Measurements from ENCODE around the gene ELMO1.
A peak's percentile ranks its signal among the peaks of the same experiment; 100 is the strongest.

The ELMO1 gene, protein sequence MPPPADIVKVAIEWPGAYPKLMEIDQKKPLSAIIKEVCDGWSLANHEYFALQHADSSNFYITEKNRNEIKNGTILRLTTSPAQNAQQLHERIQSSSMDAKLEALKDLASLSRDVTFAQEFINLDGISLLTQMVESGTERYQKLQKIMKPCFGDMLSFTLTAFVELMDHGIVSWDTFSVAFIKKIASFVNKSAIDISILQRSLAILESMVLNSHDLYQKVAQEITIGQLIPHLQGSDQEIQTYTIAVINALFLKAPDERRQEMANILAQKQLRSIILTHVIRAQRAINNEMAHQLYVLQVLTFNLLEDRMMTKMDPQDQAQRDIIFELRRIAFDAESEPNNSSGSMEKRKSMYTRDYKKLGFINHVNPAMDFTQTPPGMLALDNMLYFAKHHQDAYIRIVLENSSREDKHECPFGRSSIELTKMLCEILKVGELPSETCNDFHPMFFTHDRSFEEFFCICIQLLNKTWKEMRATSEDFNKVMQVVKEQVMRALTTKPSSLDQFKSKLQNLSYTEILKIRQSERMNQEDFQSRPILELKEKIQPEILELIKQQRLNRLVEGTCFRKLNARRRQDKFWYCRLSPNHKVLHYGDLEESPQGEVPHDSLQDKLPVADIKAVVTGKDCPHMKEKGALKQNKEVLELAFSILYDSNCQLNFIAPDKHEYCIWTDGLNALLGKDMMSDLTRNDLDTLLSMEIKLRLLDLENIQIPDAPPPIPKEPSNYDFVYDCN

GRCh38 chr7:37448636-37449361, at the start of gene ELMO1:
ELMO1 (minus strand) TSS chr7:37448864; CDS start chr7:37342690, 106,174 bp downstream.
- peak; percentile 77 for DNase-seq

GRCh38 chr7:37497576-37497975, 48.9 kb upstream of the ELMO1 start:
- DNase-seq, result no peak

DNA sequence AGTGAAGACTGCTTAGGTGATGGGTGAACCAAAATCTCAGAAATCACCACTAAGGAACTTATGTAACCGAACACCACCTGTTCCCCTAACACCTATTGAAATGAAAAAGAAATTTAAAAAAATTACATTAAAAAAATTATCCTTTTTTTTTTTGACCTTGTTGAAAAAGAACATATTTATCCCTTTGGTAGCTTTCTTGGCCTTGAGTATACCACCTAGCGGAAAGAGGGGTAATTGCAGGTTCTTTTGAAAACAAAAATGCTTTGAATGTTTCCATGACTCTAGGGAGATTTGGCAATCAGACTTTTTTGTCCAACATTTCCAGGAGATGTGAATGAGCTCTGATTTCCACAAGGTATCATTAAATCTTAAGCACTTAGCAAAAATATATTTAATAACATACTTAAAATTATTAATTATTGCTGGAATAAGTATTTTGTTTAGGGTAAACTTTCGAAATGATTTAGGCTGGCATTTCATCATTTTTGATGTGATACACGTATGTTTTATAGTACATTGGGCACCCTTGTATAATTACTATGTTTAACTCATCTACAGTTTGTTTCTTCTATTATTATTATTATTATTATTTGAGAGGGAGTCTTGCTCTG, 47.0 kb upstream of the ELMO1 start:
- DNase-seq, result peak; percentile 29

DNA sequence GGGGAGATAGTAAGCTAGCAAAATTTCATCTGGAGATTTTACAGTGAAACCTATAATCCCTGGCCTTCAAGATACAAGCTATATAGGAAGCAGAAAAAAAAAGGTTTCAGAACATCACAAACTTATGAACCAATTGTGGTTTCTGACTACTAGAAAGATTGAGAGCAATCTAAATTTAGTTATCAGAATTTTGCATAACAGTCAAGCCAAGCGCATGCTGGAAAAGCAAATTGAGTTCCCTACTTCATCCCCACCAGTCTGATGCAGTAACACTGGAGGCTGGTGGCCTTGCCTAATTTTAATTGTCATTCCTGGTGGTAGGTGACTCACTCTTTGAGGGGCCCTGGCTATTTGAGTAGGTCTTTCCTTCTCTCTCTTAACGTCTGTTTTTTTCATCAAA, 46.3 kb upstream of the ELMO1 start:
- no peak for DNase-seq

- no peak for DNase-seq
Observed at GRCh38 chr7:37493810-37494209, 45.1 kb upstream of the ELMO1 start.

DNA sequence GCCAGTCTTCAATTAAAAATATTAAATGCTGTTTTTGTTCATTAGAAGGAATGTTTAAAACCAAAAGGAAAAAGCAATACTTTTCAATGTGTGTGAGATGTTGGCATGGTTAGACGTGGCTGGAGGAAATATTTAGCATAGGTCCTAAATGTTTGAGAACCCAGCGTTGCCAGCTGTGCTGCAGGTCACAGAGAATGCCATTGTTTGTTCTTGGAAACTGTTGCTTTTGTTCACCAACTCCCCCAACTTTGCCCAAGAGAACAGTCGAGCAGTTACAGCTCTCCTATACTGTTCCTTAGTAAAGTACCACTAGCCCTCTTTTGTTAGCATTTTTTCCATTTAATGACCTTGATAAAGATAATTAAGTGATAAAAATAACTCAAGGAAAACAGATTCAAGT, 44.5 kb upstream of the ELMO1 start:
- DNase-seq, result no peak

DNA sequence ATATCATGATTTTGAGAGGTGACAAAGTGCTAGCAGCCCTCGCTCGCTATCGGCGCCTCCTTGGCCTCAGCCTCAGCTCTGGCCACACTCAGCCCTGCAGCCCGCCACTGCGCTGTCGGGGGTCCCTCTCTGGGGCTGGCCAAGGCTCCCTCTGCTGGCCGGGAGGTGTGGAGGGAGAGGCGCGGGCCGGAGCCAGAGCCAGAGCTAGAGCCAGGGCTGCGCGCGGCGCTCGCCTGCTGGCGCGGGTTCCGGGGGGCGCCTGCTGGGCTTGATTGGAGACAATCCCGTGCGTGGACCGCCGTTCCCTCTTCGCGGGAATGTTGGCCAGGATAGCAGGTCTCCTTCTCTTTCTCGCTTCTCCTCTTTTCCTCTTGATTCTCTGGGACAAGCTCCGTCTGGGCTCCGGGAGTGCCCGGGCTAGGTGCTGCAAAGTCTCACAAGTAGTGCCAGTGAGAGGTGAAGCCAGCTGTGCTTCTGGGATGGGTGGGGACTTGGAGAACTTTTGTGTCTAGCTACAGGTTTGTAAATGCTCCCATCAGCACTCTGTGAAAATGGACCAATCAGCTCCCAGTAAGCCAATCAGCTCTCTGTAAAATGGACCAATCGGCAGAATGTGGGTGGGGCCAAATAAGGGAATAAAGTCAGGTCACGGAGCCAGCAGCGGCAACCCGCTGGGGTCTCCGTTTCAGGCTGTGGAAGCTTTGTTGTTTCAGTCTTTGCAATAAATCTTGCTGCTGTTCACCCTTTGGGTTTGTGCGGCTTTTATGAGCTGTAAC, 43.4 kb upstream of the ELMO1 start:
- no peak for DNase-seq

DNA sequence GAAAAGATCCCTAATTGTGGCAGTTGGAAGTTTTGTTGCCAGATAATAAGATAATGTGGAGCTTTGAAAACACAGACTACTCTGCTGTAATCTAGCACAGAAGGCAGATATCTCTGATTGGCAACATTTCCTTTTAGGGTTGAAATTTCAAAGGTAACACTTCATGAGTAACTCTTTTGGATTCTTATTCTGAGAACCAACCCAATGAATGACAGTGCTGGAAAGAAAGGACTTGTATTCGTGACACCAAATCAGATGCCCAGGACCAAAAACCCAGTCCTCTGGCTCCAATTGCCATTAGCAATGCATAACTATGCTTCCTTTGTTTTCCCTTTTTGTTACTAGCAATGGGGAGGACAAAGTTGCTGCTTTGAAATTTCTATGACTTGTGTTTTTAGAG, 41.0 kb upstream of the ELMO1 start:
- no peak for DNase-seq

DNA sequence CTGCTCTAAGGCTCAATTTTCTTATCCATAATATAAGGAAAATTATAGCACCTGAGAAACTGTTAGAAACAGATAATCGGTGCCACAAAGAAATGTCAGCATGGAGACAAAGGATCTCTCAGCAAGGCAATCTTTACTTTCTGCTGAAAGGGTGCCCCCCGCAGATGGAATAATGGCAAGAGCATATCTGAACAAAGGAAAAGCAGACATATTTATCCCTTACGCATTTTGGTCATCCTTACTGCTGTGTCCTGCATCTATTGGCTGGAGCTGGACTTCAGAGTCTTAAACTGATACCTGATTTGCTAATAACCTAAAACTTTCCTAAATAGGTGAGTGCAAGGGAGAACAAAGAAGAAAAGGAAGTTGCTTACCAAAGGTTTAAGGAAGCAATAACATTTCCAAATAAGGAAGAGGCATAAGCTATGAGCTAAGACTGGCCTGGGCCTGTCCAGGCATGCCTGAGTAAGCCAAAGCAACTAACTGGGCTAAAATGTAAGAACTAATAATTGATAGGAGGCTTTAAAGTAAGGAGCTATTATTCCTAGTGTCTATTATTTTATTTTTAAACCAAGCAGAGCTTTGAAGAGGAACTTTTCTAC, 39.6 kb upstream of the ELMO1 start:
- DNase-seq, result no peak

DNA sequence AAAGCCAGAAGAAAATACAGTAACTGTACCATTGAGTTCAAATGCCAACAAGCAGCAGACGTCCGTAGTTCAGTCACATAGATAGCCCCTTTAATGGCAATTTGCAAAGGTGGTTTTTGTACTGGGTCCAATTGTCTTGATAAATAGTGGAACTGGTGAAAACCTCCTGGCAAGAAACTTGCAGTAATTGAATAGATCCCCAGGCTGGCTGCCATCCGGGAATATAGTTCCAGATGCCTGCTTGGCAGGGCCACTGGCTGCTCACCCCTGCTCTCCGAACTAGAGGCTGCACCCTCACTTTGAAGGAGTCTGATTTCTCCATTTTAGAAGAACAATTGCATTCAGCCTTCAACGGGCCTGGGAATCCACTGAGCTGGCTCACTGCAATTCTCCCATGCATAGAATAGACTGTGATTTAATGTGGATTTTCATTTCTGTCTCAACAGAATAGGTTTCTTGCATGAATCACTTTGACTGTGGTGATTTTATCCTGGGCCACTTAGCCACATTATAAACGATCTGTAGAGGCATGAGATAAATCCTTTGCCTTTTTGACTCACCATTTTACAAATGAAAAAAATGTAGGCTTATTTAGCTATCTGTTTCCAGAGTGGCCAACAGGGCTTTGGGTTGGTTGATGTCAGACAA, 35.9 kb upstream of the ELMO1 start:
- no peak for DNase-seq

DNA sequence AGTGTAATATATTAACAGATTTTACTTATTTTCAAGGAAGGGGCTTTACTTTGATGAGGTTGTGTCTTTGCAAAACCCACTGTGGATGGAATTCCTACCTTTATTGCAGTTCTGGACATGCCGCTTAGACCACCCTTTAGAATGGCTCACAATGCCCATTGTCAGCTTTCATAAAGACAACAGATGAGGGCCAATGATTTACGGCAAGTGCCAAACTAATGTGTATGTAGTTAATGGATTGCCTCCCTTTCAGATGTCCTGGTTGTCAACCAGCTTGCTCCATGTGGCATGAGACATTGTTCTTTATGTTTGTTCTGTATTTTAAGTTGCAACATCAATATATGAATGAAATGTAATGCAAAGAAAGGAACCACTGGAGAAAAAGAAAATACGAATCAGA, 35.0 kb upstream of the ELMO1 start:
- no peak for DNase-seq

DNA sequence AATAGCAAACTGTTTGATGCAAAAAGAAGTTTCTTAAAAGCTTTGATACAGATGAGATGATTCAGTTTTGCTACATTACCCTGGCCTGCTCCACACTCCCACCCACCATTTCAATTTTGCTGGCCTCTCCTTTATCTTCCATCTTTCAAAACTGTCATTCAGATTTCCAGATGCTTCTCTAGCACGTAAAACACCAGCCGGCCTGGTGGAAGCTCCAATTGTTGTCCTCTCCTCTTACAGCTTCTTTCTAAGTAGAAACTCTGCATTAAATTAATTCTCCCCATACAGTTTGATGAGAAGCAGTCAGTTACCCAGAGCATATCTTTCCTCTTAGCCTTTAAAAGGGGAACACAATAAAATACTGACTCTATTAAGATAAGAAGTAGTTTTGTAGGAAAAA, 34.3 kb upstream of the ELMO1 start:
- no peak for DNase-seq

- no peak for DNase-seq
Observed at GRCh38 chr7:37482505-37482904, 33.8 kb upstream of the ELMO1 start.

DNA sequence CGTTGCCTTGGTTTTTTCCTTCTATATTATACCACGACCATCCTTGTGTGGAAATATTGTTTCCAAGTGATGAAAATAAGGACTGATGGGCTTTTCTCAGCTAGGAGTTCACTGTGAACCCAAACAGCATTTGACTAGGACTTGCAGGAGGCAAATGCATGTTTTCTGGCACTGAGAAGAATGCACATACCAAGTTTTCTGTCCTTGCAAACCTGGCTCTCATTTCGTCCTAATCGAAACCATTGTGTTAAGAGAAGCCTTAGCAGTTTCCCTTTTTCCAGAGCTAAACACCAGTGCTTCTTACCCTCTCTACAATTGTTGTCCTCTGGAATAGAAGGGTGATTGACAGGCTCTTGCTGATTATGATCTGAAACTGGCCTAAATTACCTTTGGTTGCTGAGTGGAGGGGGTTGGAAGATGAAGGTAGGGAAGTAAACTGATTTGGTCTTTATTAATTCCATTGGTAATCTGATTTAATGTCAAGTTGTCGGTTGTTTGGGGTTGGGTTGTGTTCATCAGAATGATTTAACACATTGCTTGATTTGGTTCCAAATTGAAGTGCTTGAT, 33.1 kb upstream of the ELMO1 start:
- no peak for DNase-seq

GRCh38 chr7:37481154-37481553, 32.5 kb upstream of the ELMO1 start:
- no peak for DNase-seq

- DNase-seq, result no peak
Observed at GRCh38 chr7:37480041-37481031, 31.7 kb upstream of the ELMO1 start.

DNA sequence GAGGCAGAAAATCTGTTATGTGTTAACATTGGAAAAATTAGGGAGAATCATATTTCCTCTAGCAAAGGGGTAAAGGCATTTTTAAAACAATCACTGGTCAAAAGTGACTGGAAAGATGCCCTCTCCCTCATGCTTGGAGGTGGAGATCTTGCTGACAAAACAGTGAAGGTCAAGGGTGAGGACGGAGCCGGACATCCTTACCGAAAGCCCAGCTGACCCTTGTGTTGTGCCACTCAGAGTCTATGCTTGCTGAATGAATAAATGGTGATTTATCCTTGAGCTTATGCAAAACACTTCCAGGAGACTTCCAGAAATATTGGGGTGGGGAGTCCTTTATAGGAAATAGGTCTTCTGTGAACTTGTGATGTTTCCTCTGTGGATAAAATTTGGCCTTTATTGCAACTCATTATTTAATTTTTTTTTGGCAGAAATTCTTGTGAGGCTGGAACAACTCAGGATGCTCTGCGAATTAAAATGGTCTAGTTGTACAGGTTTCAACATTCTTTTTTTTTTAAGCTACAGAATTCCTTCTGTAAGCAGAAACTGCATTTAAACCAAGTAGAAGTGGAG, 28.3 kb upstream of the ELMO1 start:
- no peak for DNase-seq

- no peak for DNase-seq
Observed at GRCh38 chr7:37476428-37476827, 27.8 kb upstream of the ELMO1 start.

GRCh38 chr7:37475646-37476045, 27.0 kb upstream of the ELMO1 start:
- DNase-seq, result no peak

DNA sequence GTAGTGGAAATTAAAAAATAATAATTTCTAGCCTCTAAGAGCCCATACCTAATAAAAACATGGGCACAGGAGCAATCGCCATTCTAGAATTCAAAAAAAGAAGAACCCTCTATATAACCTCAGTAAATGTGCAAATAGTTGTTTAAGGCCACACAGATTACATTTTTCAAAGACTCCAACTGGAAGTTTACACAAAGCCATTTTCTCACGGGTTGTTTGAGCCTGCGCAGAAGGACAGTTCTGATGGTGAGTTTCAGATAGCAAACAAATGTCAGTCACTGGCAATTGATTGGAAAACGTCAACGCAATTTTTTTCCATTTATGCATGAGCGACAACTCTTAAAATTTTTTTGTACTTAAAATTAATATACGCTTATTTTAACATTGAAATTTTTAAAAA, 23.0 kb upstream of the ELMO1 start:
- DNase-seq, result no peak

Data from NCI-H69 (cell line).